HG02884 (cell line): Measurements from ENCODE around the gene LRR1.
A peak's percentile ranks its signal among the peaks of the same experiment; 100 is the strongest.
"Not testable (repeated sequence)": the region's sequence is repeated elsewhere in the genome, so short reads cannot be mapped to it uniquely, and the experiment has no call there.

ENCODE experiments used
- ATAC-seq: cut with Tn5 transposase; IDR thresholded peaks from one replicate; pipeline ENCODE4 v1.9.1; 2021; ENCODE audit warnings: mild to moderate bottlenecking, moderate library complexity; ENCODE audit not compliant: unreplicated experiment

Gene LRR1

DNA sequence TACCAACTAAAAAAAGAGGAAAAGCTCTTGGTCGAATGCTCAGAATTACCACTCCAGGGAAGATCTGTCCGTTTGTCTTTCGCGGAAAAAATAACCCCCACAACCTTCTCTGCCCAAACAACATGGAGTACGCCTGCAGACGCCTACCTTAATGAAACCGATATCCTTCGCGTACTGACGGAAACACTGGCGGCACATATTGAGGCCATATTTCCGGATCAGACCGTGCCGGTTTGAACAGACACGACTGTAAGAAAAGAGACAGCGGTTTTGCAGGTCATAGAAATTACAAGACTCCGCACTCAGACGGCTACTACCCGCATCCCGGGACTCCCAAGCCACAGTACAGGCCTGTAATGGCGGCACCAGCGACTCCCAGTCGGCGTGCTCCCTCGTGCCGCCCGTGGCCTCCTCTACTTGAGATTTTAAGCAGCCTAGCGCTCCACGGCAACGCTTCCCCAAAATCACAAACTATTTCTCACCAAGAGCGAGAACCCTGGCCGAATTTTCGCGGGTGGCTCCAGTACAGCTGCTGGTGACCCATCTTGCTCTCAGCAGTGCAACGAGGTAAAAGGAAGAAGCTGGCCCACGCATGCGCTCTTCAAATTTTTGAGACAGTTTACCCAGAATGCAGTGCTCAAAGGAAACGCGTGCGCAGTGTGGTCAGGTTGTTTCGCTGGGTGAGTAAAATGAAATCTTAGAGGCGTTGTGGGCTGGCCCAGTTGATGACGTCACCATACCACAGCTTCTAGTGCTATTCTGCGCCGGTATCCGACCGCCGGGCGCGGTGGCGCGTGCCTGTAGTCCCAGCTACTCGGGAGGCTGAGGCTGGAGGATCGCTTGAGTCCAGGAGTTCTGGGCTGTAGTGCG, 12.7 kb upstream of the LRR1 start, which contains the start of gene RPS29:
TSS of gene RPS29 (minus strand) at position 578 of the 870 bp plus-strand sequence. CDS start at position 544, 34 bp downstream.
- peak; percentile 84 for ATAC-seq

DNA sequence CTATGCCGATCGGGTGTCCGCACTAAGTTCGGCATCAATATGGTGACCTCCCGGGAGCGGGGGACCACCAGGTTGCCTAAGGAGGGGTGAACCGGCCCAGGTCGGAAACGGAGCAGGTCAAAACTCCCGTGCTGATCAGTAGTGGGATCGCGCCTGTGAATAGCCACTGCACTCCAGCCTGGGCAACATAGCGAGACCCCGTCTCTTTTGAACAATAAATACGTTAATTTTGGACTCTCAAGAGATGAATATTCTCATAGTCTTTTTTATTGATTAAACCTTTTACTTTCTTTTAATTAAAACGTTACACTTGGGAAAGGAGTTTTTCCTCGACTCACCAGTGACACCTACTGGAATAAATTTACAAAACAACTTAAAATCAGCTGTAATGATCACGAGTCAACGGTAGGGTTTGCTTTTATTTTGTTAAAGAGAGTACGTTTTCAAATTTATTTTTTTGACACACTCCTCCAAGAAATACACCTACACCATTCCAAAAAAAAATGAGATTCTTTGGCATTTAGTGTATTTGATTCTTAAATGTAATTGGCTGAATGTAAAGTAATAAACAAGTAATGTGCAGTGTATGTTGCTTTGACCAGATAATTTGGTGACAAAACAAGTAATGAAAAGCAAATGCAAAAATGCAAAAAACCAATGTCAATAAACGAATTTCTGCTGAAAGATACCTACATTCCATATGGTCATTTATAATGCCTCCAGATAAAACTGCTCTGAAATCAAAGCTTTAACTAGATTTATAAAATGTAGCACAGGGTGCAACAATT, 11.9 kb upstream of the LRR1 start:
- peak; percentile 17 for ATAC-seq

DNA sequence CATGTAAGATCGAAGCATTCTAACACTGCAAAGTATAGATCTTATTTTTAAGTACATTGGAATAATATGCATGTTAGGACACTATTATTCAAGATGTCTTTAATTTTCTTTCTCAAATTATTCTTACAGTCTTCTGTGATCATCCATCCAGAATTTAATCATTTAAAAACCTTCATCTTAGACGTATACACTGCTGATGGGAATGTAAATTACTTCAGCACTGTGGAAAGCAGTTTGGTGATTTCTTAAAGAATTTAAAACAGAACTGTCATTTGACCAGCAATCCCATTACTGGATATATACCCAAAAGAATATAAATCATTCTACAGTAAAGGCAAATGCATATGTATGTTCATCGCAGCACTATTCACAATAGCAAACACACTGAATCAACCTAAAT, 9.4 kb upstream of the LRR1 start:
- no peak for ATAC-seq

DNA sequence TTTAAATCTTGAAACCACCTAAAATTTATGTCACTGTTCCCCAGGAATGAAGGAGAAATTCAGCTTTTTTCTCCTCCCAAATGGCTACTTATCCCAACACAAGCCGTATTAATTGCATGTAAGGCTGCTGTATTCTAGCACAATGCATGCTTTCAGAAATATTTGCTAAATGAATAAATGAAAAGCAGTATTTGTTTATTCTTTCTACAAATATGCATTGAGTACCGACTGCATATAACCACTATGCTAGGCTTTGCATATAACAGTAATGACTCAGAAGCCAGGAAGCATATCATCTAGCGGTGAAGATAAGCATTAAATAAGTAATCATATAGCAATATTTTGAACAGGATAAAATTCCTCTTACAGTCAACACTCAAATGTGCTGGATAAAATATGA, 5.7 kb upstream of the LRR1 start:
- ATAC-seq, result no peak

DNA sequence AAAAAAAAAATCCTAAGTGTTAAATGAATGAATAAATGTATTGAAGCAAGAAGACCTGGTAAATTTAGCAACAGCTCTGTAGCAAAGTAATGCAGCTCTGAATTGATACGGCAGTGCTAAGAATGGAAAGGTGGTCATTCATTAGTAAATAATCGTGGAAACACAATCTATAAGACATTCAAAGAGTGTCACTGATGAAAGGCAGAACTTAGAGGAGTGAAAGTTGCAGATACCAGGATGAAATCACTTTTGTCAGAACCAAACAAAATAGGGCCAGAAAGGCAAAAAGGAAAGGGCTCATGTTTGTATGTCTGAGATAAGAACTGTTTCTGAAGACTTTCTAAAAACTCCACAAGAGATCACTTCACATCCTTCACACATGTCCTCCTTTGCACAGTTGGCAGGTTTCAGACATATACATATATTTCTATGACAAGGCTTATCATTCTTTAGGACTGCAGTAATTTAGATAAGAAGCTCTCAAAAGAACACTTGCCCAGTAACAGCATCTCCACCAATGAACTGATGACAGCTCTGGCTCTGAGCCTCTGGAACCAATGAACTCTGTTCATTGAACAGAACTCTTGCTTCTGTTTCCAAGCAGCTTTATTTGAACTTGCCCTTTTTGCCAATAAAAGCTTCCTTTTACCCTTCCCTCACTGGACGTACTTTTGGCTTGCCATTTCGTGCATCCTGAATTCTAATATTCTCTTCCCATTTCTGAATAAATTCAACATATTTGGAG, 4.2 kb upstream of the LRR1 start:
- ATAC-seq, result no peak

DNA sequence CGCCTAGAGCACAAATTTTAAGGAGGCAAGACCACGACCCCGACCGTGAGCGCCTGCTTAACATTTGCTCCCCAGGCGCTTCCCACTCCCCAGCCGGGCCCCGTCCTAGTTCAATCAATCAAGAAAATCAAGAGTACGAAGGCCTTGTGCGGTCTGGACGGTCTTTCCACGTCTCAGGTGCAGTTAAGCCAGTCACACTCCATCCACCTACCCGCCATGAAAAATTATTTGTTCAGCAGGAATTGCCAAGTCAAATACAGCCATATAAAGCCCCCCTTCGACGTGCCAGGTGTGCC, 603 bp upstream of the LRR1 start:
- ATAC-seq, result no peak

DNA sequence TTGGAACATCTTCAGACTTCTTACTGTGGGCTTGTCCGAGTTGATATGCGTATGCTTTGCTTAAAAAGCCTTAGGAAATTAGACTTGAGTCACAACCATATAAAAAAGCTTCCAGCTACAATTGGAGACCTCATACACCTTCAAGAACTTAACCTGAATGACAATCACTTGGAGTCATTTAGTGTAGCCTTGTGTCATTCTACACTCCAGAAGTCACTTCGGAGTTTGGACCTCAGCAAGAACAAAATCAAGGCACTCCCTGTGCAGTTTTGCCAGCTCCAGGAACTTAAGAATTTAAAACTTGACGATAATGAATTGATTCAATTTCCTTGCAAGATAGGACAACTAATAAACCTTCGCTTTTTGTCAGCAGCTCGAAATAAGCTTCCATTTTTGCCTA, 8.8 kb downstream of the LRR1 start:
- ATAC-seq, result no peak

DNA sequence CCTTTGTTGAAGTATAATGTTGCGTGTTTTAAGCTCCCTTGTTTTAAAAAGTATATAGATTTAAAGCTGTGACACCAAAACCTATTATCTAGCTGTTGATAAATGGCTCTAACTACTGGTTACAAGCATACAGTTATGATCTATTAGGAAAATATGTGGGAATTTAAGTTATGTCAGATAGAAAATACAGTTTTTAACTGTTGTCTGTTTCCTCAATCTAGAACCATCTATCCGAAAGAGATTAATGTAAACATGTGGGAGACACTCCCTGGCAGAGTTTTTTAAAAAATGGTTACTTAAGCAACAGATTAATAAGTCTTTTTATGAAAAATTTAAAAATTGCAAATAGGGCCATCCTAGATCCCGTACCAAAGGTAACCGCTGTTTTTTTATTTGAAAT, 13.5 kb downstream of the LRR1 start:
- ATAC-seq, result no peak

DNA sequence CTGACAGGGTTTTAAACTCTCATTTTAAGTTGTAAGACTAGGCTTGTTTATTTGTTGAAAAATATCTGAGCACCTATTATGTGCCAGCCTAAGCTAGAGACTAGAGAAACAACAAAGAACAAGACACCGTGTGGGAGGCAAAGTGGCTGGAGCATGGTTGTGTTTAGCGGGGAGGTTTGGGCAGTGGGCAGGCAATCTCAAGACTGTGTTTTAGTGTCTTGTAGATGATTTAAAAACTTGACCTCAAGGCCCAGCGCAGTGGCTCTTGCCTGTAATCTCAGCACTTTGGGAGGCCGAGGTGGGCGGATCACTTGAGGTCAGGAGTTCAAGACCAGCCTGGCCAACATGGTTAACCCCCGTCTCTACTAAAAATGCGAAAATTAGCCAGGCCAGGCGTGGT, 13.9 kb downstream of the LRR1 start:
- ATAC-seq, result no peak

DNA sequence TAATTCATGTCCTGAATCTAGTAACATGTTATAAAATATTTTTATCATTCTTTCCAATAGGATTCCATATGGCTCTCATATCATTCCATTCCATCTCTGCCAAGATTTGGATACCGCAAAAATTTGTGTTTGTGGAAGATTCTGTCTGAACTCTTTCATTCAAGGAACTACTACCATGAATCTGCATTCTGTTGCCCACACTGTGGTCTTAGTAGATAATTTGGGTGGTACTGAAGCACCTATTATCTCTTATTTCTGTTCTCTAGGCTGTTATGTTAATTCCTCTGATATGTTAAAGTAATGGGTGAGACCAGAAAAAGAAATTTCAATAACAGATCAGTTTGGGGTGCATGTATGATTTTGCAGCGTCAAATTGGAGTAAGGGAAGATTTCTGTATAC, 15.5 kb downstream of the LRR1 start:
- ATAC-seq, result no peak

DNA sequence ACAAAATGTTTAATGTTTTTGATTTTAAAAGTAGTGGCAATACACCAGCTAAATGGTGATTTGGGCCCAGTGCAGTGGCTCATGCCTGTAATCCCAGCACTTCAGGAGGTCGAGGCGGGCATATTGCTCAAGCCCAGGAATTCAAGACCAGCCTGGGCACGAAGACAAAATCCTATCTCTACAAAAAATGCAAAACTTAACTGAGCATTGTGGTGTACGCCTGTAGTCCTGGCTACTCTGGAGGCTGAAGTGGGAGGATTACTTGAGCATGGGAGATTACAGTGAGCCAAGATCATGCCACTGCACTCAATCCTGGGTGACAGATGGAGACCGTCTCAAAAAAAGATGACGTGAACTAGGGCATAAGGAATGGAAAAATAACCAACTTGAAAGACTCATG, 17.0 kb downstream of the LRR1 start:
- ATAC-seq, result no peak

DNA sequence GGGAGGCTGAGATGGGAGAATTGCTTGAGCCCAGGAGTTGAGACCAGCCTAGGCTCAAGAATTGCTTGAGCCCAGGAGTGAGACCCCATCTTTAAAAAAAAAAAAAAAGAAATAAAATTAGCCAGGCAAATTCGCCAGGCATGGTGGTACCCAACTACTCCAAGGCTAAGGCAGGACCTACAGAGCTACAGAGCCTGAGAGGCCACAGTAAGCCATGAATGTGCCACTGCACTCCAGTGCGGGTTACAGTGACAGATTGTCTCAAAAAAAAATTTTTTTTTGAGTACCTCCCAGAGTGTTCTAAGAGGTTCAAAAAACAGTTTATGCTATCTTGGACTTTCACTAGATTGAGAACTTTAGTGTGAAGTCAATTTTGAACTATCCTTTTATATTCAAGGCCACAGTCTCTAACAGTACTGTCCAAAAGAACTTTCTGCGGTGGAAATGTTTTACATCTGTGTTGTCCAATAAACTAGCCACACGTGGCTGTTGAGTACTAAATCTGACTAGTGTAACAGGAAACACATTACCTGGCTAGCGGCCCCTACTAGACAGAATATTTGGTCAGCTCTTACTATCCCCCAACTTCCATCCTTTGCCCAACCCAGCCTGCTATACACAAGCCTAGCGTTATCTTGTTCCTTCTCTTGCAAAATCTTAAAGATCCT, 19.2 kb downstream of the LRR1 start:
- no peak for ATAC-seq

DNA sequence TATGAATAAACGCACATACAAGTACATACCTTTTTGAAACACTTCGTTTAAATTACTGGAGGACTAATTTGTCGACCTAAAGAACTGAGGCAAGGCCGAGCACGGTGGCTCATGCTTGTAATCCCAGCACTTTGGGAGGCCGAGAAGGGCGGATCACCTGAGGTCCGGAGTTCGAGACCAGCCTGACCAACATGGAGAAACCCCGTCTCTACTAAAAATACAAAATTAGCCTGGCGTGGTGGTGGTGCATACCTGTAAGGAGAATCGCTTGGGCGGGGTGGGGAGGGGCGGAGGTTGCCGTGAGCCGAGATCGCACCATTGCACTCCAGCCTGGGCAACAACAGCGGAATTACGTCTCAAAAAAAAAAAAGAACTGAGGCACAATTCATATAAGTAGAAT, 20.5 kb downstream of the LRR1 start:
- not testable (repeated sequence) for ATAC-seq

DNA sequence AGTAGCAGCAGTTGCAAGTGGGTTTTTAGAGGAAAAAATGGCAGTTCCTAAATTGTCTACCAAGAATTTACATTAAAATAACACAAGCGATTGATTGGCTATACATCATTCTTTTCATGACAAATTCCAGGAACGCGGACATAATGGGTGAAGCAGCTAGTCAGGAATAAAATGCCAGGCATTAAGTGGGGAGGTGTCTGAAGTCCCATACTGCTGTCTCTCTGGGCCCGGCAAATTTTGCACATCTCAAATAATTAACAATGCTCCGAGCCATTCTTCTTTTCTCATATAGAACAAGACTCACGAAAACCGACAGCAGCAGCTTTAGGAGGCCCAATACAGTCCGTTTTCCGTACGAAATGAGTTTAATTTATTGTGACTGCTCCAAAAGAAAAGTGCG, 21.0 kb downstream of the LRR1 start:
- ATAC-seq, result no peak

DNA sequence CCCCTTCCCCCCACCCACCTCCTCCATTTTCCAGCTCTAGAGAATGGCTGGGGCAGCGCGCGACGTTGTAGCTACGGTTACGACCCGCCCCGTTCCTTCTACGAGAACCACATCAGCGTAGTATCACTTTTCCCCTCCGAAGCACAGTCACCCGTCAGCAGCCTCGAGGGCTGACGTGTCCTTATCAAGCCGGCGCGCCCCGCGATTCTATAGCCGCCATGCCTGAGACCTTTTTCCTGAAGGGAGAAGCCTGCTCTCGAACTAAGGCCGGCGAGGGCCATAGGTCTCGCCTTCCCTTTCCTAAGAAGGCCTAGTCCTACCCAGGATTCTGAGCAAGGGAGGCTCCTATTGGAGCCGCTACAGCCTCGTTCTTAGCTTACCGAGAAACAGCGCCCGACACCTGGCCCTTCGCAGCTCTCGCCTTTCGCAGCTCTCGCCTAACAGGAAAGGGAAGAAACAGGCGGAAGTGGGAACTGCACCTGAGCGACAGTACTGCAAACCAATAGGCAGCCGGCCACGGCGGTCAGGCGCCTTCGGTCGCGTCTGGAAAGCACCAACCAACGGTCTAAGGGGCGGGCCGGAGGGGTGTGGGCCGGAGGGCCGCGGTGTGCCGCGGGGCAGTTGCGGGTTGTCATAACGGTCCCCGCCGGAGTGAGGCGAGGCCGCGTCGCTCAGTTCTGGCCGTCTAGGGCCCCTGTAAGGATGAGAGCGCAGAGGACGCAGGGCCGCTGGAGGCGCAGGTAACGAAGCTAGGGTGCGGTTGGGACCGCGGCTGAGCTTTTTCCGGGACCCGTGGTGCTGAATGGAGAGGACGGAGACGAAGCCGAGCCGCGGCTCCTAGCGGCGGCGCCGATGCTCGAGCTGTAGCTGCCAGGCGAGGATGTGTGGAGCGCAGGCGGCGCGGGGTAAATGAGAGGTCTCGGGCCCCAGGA, 21.7 kb downstream of the LRR1 start, which contains the start of the genes MGAT2 and RPL36AL:
TSS of gene MGAT2 (plus strand) at position 618 of the 932 bp plus-strand sequence. CDS start 470 bp downstream, outside the sequence.
TSS of gene RPL36AL (minus strand) at position 445 of the 932 bp plus-strand sequence. CDS start 1,522 bp downstream, outside the sequence.
- ATAC-seq, result peak; percentile 92

DNA sequence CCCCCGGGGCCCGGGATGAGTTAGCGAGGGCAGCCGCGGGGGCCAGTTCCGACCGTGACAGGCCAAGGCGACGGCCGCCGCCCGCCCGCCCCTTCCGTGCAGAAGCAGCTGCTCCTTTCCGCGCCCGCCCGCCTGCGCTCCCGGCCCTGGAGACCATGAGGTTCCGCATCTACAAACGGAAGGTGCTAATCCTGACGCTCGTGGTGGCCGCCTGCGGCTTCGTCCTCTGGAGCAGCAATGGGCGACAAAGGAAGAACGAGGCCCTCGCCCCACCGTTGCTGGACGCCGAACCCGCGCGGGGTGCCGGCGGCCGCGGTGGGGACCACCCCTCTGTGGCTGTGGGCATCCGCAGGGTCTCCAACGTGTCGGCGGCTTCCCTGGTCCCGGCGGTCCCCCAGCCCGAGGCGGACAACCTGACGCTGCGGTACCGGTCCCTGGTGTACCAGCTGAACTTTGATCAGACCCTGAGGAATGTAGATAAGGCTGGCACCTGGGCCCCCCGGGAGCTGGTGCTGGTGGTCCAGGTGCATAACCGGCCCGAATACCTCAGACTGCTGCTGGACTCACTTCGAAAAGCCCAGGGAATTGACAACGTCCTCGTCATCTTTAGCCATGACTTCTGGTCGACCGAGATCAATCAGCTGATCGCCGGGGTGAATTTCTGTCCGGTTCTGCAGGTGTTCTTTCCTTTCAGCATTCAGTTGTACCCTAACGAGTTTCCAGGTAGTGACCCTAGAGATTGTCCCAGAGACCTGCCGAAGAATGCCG, 22.6 kb downstream of the LRR1 start:
- ATAC-seq, result peak; percentile 27

DNA sequence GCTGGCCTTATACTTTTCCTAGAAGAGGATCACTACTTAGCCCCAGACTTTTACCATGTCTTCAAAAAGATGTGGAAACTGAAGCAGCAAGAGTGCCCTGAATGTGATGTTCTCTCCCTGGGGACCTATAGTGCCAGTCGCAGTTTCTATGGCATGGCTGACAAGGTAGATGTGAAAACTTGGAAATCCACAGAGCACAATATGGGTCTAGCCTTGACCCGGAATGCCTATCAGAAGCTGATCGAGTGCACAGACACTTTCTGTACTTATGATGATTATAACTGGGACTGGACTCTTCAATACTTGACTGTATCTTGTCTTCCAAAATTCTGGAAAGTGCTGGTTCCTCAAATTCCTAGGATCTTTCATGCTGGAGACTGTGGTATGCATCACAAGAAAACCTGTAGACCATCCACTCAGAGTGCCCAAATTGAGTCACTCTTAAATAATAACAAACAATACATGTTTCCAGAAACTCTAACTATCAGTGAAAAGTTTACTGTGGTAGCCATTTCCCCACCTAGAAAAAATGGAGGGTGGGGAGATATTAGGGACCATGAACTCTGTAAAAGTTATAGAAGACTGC, 23.4 kb downstream of the LRR1 start:
- no peak for ATAC-seq

DNA sequence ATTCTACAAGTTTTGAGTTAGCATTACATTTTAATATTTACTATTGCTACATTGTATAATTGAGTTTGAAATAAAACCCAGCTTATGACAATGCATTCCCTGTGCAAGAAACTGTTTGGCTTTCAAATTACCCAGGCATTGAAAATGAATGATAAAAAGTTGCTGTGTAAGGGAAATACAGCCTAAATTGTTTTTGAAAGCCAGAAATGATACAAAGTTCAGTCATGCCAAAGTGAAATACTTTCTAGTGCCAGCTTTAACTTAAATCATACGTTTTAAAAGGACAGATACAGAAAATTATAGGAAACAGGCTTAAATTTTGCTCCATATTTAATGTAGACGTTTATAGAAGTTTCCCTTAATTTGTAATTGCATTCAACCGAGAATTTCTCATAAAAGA, 24.6 kb downstream of the LRR1 start:
- no peak for ATAC-seq
